Hematopoietic multipotent progenitor cell treated with erythropoietin and hydrocortisone succinate and interleukin-3 and kit ligand, for 4 days (in vitro differentiated cells): ENCODE data around the gene ABCF2.

Experiments
- DNase-seq: peaks from one replicate; pipeline ENCODE4 v3.0.0-alpha.2; 2015

ABCF2 gene

DNA sequence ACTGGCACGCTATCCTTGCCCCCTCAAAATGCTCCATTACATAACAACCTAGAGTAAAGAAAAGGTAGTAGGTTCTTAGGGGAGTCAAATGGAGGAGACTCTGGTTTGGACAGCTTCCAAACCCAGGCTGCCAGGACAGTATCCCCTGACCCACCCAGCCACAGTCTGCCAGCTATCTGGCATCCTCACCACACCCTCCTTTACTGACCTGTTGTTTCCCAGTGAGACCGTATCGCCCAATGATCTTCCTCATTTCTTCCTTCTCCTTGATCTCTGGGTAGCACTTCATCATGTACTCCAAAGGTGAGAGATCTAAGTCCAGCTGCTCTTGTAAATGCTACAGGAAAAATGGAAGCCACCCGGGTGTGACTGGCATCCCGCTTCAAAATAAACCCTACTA lies 11.6 kb downstream of the ABCF2 start:
- DNase-seq = no peak

DNA sequence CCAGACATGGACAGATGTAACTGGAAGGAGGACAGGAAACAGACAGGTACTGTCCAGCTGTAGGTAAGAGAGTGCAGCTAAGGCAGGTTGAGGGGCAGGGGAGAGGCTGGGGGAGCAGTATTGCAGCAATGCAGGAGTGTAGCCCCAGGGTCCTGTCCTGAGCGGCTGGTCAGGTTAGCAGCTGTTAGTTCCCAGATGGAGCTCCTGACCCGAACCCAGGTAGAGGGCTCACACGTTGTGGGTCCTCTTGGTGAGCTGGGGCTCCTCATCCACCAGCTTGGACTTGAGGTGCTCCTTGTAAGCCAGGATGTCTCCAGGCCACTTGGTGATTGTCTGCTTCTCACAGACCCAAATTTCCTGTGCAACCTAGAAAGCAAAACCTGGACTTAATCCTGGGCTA lies 13.2 kb downstream of the ABCF2 start:
- no peak for DNase-seq

DNA sequence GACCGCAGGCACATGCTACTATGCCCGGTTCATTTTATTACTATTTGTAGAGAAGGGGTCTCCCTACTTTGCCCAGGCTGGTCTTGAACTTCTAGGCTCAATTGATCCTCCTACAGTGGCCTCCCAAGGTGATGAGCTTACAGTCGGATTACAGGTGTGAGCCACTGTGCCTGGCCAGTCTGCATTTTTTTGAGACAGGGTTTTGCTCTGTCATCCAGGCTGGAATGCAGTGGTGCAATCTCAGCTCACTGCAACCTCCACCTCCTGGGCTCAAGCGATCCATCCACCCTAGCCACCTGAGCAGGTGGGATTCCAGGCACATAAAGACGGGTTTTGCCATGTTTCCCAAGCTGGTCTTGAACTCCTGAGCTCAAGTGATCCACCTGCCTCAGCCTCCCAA lies 14.4 kb downstream of the ABCF2 start:
- no peak for DNase-seq

DNA sequence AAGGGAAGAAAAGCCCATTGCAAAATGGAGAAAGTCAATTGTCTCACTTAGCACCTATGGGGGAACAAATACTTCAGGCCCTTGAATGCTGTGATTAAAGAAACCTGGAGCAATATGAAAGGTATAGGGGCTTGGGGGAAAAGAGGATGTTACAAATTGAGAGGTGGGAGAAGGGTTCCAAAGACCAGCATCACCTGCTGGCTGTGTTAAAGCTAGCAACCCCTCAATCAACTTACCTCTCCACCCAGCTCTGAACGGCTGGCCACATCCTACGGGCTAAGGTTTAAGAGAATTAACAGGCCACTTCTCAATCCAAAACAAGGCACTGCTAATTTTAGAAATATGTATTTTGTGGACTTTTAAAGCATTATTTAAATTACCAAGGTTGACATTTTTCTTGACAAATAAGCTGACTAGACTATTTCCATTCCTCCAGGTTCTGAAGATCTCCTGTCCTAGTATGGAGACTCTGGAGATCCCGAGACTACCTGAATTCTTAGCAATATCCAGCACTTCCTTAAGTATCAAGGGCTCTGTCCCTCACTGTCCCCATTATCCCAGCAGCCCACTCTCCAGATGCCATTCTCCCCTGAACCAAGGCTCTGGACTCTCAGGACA lies 15.7 kb downstream of the ABCF2 start:
- no peak for DNase-seq

DNA sequence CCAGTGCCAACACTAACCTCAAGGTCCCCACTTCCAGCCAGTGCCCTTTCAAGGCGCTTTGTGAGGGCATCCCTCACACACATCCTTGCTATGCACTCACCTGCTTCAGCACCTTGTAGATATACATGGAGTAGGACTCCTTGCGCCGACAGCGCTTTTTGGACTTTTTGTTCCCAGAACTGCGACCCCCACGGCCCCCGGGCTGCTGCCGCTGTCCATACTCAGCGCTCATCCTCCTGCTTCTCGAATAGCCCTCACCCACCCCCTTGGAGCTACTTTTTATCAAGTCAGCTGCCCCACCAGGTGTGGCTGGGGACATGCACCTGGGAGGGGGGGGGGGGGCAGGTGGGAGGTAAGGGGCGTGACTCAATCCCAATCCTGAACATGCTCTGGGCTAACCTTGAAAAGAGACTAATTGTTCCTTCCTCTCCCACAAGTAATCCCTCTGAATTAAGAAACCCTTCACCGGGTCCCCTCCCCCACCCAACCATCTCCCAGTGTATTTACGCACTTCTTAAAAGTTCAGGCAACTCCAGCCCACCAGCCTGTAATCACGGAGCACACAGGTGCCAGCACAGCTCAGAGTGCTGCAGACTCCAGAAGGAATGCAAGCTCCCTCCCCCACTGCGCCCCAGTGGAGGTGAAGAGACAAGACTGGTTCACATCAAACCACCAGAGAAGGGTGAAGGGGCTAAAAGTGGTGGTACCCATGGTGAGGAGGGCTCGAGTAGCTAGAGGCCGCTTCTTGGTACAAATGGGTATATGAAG lies 16.7 kb downstream of the ABCF2 start, which contains the start of gene H2BK1:
TSS of gene H2BK1 (minus strand) at position 402 of the 768 bp plus-strand sequence. CDS start at position 232, 170 bp downstream.
- DNase-seq = no peak

DNA sequence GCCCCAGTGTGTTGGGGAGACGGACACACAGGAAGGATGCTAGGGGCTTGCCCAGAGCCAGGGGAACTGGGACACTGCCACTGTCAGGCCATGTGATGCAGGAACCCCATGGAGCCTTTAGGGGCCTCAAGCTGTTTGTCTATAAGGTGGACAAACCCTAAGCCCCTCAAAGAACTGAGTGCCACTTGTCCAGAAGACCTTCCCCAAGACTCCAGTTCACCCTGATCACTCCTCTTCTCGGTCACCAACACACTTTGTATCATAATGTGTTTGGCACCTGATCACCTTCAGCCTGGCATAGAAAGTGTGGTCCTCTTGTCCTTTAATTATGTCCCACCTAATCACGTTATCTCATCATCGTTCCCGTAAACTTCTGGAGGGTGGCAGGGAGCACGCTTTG lies 17.4 kb downstream of the ABCF2 start:
- no peak for DNase-seq

DNA sequence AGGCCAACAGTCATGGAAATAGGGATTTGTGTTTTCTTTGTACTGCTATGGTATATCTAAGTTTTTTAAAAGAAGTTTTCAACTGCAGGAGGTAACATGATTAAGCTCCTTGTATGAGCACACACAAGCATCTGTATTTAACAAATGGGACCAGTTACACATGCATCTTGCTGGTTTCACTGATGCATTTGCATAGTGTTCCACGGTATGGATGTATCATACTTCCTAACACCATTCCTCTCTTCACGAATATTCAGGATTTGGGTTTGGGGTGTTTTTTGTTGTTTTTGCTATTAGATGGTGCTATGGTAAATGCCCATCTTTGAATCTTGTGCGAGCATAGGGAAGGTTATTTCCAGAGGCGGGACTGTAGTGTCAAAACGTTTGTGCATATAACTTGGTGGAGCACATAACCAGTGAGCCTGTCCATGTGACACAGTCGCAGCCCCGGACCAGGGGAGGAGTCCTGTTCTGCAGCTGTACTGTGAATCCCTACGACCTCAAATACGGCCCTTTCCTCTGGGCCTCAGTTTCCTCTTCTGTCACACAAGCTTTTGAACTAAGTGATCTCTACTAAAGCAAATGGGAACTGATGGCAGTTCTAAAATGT lies 18.6 kb downstream of the ABCF2 start:
- no peak for DNase-seq

DNA sequence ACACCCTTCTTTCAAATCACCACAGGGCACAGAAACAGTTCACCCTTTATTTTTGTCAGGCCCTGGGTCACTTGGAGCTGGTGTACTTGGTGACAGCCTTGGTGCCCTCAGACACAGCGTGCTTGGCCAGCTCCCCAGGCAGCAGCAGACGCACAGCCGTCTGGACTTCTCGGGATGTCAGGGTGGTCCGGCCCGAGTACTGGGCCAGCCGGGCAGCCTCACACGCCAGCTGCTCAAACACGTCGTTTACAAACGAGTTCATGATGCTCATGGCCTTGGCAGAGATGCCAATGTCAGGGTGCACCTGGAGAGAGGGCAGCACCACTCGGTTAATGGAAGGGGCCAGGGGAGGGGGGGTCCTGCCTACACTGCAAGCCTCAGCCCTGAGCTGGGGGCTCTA lies 19.2 kb downstream of the ABCF2 start:
- DNase-seq = no peak

DNA sequence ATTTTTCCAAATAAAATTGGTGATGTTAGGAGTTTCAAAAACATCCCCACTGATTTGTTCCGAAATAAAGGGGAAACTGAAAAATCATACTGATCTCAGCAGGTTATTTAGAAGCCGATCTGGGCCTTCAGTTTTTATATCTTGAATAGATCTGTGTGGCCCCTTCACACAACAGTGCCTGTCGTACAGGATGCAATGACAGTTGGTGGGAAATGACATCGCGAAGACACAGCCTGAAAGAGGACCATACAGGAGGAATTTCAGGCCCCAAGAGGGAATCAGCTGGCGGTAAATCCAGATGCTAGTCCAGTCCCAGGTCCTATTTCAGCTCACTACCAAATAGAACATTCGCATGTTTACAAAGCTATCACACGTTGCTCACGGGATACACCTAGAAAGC lies 19.7 kb downstream of the ABCF2 start:
- DNase-seq = no peak

DNA sequence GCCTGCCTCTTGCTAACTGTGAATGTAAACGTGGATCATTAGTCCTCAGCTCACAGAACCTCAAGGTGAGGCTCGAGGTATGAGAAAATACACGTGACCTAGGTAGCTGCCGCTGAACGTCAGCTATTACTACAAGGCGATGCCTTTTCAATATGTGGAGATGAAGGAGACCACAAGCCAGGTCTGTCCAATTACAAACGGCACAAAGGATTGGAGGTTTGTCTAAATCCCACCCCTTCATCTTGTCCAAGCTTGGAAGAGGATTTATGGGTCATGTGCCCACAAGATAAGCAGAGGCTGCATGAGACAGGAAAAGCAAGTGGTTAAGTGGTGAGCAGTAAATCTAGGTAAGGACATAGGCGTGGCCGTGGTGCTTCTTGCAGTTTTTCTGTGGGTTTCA lies 20.1 kb downstream of the ABCF2 start:
- DNase-seq = peak; percentile 90

DNA sequence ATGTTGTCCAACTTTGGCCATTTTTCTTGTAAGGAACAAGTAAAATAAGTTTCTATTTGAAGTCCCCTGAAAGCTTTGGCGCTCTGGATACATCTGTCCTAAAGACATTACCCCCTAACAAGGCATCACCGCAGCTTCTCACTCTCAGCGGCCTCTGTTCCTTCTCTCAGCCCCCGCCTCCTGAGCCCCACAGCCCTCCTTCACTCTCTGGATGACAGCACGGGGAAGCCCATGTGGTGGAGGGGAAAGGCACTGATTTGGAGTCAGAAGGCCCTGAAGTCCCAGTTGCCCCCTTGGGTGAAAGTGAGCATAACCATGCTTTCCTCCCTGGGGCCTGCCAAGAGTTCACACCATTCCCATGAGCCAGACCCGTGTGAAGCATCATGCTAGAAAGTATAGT lies 21.3 kb downstream of the ABCF2 start:
- no peak for DNase-seq

DNA sequence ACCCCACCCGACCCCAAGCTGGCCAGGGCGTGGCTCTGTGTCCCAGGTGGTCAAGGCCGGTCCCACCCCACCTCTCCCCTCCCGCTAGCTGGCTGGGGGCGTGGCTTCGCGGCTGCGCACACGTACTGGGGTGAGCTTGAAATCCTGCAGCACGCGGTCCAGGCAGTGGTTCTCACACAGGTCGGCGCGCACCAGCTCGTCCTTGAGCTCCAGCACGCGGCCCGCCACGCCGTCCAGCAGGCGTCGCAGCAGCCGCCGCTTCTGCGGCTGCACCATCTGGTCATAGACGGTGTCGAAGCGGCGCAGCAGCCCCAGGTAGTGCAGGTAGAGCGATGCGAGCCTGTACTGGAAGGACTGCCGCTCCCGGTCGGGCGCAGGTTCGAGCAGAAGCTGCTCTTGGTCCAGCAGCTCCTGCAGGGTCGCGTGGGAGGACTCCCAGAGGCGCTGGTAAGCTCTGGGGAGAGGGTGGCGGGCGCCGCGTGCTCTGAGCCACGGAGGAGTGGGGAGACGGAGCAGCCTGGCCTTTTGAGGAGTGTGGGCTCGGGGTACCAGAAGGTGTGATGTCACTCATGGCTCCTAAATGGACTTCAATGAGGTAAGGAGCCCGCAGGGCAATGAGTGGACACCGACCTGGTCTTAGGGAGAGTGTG lies 22.5 kb downstream of the ABCF2 start:
- no peak for DNase-seq

DNA sequence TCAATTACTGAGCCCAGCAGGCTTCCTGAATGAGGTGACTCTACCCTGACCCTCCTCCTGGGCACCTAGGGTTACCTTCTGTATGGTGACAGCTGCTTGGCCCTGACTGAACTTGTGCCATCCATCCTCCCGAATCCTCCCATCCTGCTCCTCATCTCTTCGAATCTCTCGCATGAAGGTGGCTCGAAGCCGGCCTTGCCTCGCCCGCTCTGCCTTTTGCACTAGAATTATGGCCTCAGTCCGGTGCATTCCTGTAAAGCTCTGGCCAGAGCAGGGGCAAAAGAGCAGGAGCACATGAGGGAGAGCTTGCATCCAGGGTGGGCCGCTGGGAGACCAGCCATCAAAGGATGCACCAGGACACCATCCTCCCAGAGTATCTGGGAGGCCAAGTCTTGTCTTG lies 24.2 kb downstream of the ABCF2 start:
- no peak for DNase-seq

DNA sequence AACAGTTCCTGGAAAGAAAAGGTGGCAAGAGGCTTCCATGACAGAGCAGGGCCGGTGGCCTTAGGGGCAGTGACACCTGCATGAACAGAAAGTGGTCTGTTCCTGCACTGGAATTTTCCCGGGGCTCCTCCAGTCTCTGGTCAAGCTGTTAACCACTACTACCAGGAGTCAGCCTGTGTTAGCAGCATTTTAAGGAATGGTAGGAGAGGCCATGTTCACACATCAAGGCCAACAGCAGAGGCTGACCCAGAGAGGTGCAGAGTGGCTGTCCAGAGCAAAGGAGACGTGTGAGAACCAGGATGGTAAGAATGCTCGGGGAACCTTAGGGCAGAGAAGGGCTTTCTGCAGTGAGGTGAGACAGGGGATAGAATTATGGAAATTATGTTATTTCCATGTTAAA lies 25.3 kb downstream of the ABCF2 start:
- DNase-seq = no peak

DNA sequence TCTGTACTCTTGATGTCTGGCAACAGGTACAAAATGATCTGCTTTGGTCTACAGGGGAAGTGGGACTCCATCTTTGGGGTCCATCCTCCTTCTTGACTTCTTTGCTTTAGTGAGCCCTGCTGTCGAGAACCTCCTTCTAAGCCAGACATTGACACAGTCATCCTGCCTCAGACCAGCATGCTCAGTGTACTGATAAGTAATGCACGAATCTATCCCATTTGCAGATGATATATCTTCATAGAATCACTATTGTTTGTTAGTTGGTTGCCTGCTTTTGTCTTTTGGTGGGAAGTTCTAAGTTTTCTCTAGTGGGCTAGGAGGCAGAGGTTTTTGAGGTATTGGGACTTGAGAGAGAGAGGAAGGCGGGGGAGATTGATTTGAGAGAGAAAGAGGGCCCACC lies 25.7 kb downstream of the ABCF2 start:
- no peak for DNase-seq

DNA sequence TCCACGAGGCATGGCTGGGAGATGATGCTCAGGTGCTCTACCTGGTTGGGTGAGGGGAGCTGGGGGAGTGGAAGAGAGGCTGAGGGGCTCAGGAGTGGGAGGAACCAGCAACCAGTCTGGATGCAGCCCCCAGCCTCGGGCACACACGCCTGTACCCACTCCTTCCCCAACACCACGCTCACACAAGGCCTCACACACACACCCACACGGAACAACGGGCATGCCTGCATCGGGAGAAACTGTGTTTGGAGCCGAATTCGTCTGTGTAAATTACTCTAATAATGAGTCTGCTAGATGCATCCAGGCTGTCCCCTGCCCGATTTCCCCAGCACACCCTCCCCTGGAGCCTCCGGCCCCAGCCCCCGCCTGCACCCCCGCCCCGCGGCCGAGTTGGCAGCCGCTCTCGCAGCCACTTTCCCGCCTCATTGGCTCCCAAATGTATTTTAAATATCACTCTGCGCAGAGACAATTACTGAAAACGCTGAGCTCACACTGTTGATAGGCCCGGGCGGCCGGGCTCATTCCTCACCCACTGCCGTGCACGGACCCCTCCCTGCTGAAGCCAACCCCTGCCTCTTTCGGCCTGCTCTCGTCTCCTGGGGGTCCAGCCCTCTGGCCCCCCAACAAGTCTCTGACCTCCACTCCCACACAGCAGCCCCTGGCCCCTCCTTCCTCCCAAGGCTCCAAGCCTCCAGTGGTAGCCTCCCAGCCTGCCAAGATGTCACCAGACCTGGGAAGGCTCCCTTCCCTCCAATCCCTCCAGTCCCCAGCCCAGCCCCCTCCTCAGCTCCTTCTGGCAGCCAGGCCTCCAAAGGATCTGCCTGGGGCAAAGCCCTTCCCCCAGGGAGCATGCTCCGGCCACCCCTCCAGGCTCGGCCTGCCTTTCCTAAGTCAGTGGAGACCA lies 27.8 kb downstream of the ABCF2 start:
- no peak for DNase-seq

DNA sequence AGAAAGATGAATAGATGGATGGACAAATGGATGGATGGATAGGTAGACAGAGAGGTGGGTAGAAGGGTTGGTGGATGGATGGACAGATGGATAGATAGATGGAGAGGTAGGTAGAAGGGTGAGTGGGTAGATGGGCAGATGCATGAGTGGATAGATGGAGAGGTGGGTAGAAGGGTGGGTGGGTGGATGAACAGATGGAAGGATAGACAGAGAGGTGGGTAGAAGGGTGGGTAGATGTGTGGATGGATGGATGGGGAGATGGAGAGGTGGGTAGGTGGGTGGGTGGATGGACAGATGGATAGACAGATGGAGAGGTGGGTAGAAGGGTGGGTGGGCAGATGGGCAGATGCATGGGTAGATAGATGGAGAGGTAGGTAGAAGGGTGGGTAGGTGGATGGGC lies 29.1 kb downstream of the ABCF2 start:
- no peak for DNase-seq

DNA sequence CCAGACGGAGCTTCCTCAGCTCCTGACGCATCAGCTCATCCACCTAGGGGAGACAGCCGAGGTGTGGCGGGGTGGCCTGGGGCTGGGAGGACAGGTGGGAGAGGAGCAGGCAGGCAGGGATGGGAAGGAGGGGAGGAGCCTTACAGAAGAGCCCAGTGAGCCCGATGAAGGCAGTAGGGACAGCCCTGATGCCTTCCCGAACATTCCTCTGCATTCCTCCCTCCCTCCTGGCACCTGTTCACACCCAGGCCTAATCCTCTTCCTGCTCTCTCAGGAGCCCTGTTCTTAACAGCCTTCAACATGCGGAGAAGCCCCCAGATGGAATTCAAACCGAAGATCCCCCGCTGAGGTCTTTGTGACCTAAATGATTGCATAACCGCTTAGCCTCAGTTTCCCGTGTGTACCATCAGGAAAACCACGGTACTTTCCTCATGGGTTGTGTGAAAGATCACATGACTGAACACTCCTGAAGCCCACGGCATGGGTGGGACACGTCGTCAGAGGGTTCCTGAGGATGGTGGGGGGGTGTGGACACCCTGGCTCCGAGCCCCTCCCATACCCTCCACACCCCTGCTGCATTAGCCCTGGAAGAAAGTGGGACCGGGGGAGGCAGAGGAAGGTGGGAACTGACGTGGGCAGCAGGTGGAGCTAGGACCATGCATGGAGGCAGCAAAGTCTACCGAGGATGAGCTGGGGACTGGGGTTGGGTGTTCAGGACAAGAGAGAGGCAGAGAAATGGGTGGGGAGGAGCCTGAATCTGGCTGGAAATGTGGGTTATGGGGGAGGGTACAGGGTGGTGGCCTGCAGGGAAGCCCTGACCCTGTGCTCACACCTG lies 31.2 kb downstream of the ABCF2 start:
- DNase-seq = no peak

DNA sequence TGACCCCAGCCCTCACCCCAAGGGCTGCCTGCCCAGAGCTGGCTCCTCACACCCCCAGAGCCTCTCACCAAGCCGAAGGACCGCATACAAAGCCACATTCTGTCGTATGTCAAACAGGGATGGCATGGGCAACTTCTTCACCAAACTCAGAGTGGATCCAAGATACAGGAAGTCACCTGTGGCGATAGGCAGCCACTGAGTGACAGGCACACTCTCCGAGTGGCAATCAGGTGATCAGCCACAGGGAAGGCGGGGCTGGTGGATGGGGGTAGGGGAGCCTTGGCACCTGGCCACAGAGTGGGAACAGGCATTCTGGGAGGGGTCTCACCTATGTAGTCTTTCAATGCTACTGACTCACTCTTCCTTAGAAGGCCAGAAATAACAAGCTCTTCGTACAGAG lies 32.8 kb downstream of the ABCF2 start:
- DNase-seq = no peak

DNA sequence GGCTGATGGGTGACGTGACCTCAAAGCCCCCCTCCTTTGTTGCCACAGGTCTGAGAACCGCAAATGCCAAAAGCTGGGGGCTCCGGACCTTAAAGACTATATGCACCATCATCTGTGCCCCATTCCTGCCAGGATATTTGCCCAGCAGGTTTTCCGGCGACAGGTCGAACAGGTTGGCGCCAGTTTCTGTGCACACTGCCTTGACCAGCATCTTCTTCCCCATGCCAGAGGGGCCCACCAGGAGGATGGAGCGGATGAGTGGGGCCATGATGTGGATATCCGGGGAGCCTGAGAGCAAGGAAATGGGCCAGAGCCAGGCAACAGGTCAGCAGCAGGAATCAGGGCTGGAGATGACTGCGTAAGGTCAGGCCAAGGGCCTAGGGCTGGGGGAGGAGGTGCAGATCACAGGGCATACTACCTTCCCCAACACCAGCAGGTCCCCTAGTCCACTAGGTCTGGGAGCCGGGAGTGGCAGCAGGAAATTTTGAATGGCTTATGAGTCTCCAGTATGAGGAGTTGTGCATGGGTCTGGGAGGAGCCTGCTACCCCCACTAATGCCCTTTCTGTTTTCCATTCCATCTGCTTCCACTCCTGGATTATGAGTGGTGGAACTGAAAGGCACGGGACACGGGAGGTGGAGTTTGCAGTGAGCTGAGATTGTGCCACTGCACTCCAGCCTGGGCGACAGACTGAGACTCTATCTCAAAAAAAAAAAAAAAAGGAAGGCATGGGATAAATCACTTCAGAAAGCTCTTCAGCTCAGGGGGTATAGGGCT lies 33.6 kb downstream of the ABCF2 start:
- DNase-seq = no peak

DNA sequence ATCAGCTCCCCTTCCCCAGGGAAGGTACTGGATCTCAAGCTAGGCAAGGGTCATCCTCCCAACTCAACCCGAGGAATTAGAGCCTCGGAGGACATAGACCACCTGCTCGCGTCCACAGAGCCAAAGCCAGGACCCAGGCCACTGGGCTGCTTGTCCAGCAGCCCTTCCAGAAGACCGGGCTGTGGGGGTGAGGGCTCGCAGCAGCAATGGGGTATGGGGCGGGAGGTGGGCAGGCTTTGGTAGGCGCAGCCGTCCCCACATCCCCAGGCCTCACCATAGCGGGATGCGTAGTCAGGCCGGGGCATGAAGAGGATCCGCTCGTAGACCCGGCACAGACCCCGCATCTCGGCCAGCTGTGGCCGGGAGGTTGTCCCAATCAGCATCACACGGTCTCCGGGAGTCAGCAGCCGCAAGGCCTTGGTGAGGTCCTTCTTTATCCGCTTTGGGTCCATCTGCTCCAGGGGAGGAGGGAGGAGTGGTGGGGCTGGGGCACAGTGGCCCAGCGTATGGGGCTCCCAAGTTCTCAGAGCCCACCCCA lies 34.9 kb downstream of the ABCF2 start:
- DNase-seq = no peak
